AG04450 (cell line): ENCODE data around the gene FBRSL1. TPM values are rescaled to one million over a fixed set of nuclear protein-coding genes. Genes with fewer than 3 reads are reported as not detected.

Experiments used
- CTCF ChIA-PET: fragments of 300-600, 350-600 bp; formaldehyde crosslinking; extraction: SDS; loops from one replicate; lab custom pipeline; 2022; ENCODE audit warnings: antibody characterized with exemption, inconsistent platforms; lab: Charles Lee
- POLR2A ChIA-PET: fragments of 350-600 bp; formaldehyde crosslinking; extraction: SDS; loops from one replicate; lab custom pipeline; 2021; ENCODE audit warnings: antibody characterized with exemption, inconsistent platforms; lab: Yijun Ruan, JAX
- DNase-seq: peaks from one replicate; pipeline ENCODE4 v3.0.0-alpha.2; 2011; ENCODE audit warnings: low read depth, low spot score
- H3K27ac ChIP-seq: one replicate; pipeline ENCODE4 v1.5.1; 2012; ENCODE audit warnings: low read depth, low read length, control low read depth
- H3K27me3 ChIP-seq: one replicate; pipeline ENCODE4 v1.6.0; 2012; ENCODE audit warnings: low read length; ENCODE audit not compliant: control insufficient read depth, insufficient read depth
- H3K4me3 ChIP-seq: 2 replicates; pipeline ENCODE4 v1.5.1; 2011; ENCODE audit warnings: mild to moderate bottlenecking, low read depth, low read length, control low read depth
- H3K9me3 ChIP-seq: 2 replicates; pipeline ENCODE4 v1.5.1; 2012; ENCODE audit warnings: low read length; ENCODE audit not compliant: control insufficient read depth, insufficient read depth
- CTCF ChIP-seq: IDR thresholded peaks from 2 replicates; pipeline ENCODE4 v1.5.1; 2011; ENCODE audit warnings: low read depth, low read length, control low read depth, inconsistent platforms
- polyA plus RNA-seq: library from polyadenylated mRNA; depleted of rRNA; stranded (reverse); fragments of >200 nt; gene quantifications from 2 replicates; pipeline ENCODE4 v1.2.3, GENCODE V29; 2011

Gene FBRSL1
- polyA plus RNA-seq, 1 experiment: 1.1 TPM

- ChIA-PET CTCF (no interaction called here), POLR2A (no interaction called here)
- Histone ChIP-seq H3K9me3 (no peaks in the 10 kb centered on the region; the same call in 1 of the 2 replicates), H3K4me3 (no peak overlapping the region), H3K27ac (no peak overlapping the region), H3K27me3 (no peaks in the 10 kb centered on the region)
- no peak for TF ChIP-seq CTCF
- DNase-seq: no peak
Observed at GRCh38 chr12:132550830-132551640, 61.1 kb downstream of the FBRSL1 start.

GRCh38 chr12:132551641-132552031, 61.7 kb downstream of the FBRSL1 start:
- no peak overlapping the region for H3K27ac ChIP-seq
- POLR2A ChIA-PET: no interaction called here
- H3K4me3 ChIP-seq: no peak overlapping the region
- no peak for TF ChIP-seq CTCF
- no peaks in the 10 kb centered on the region; the same call in 1 of the 2 replicates for H3K9me3 ChIP-seq
- DNase-seq: no peak
- CTCF ChIA-PET: no interaction called here
- no peaks in the 10 kb centered on the region for H3K27me3 ChIP-seq

DNA sequence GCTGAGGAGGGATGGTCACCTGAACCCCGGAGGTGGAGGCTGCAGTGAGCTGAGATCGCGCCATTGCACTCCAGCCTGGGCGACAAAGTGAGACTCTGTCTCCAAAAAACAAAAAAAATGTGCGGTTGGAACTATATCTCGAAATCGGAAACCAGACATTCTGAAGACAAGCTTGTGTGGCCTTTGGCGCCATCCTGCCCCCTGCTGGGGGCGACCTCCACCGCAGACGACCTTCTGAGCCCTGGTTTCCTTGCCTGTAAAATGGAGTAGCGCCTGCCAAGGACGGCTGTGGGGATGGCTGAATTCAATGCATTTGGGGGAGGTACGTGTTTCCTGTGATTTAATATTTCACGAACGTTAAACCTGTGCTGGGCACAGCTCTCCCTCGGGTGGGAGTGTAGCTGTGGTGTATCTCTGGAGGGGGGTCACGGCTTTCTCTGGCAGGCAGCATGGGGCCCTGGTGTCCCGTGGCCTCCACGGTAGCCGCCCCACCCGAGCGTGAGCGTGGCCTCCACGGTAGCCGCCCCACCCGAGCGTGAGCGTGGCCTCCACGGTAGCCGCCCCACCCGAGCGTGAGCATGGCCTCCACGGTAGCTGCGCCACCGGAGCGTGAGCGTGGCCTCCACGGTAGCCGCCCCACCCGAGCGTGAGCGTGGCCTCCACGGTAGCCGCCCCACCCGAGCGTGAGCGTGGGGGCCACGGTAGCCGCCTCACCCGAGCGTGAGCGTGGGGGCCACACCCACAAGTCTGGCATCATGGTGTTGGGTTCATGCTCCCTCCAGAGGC, 65.1 kb downstream of the FBRSL1 start:
- POLR2A ChIA-PET: no interaction called here
- Histone ChIP-seq H3K27me3 (no peaks in the 10 kb centered on the region), H3K9me3 (no peaks in the 10 kb centered on the region; the same call in 1 of the 2 replicates), H3K27ac (no peak overlapping the region), H3K4me3 (no peak overlapping the region)
- peak; percentile 29; the same call in 1 of the 2 replicates for TF ChIP-seq CTCF
- CTCF ChIA-PET: interaction anchor here (1.0 to 1.2 kb wide), 2 partner anchors 140 to 401 kb away, joined by 3 to 4 read pairs; no protein-coding TSS in a partner anchor
- no peak for DNase-seq

DNA sequence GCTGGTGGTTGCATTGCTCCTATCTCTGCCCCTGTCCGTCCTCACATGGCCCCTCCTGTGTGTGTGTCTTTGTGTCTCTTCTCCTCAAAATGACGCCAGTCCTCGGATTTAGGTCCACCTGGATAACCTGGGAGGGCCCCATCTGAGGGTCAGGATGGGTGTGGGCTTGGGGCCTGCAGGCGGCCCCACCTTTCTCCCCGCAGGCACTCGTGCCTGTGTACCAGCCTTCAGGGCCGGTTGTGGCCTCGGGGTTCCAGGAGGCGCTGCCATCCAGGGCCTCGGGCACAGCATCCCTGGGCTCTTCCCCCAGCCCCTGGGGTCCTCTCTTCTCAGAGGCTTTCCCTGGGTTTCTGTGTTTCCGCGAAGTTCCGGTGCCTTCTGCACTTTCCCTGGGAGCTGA, 65.7 kb downstream of the FBRSL1 start:
- no peaks in the 10 kb centered on the region; the same call in 1 of the 2 replicates for H3K9me3 ChIP-seq
- no peak overlapping the region for H3K27ac ChIP-seq
- ChIA-PET CTCF (interaction anchor here (1.0 to 1.2 kb wide), 2 partner anchors 140 to 402 kb away, joined by 3 to 4 read pairs; no protein-coding TSS in a partner anchor), POLR2A (no interaction called here)
- H3K4me3 ChIP-seq: no peak overlapping the region
- TF ChIP-seq CTCF: no peak
- H3K27me3 ChIP-seq: no peaks in the 10 kb centered on the region
- no peak for DNase-seq
